ENCODE data around the gene NAGS. TPM values are rescaled to one million over a fixed set of nuclear protein-coding genes. Genes with fewer than 3 reads are reported as not detected.
"Not testable (repeated sequence)": the region's sequence is repeated elsewhere in the genome, so short reads cannot be mapped to it uniquely, and the experiment has no call there.

NAGS gene, protein sequence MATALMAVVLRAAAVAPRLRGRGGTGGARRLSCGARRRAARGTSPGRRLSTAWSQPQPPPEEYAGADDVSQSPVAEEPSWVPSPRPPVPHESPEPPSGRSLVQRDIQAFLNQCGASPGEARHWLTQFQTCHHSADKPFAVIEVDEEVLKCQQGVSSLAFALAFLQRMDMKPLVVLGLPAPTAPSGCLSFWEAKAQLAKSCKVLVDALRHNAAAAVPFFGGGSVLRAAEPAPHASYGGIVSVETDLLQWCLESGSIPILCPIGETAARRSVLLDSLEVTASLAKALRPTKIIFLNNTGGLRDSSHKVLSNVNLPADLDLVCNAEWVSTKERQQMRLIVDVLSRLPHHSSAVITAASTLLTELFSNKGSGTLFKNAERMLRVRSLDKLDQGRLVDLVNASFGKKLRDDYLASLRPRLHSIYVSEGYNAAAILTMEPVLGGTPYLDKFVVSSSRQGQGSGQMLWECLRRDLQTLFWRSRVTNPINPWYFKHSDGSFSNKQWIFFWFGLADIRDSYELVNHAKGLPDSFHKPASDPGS
- total RNA-seq: 0.80 TPM
- long read RNA-seq, partial matches to known transcripts: 0 of 4 reads
- long read RNA-seq, other reads (novel, unspliced or antisense): 1 of 4 reads

DNA sequence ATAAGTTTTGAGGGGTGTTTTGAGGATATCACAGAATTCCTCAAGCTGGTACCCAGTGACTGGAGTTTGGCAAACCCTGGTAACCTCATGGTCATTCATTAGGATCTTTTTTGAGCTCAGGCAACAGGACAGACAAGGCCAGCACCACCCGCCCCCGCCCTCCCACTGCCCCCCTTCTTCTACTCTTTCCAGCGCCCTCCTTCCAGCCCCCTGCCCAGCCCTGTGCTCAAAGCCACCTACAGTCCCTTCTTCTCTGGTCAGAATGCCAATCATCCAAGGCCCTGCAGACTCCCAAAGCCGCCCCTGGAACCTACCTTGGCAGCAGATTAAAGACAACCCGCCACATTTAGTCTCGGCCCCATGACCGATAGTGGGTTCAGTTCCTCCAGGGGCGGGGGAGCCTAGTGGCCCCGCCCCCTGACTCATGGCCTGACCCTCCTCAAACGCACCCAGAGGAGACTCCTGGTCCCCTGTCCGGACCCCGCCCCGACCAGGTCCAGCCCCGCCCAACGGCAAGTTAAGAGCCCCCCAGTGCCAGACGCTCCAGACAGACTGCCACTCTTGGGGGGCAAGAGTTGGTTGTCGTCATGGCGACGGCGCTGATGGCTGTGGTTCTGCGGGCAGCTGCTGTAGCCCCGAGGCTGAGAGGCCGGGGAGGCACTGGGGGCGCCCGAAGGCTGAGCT is at the start of gene NAGS:
NAGS (plus strand) TSS at position 546 of the 684 bp plus-strand sequence; CDS start at position 588, 42 bp downstream.
- no peak for DNase-seq (ENCODE audit: low spot score)

DNA sequence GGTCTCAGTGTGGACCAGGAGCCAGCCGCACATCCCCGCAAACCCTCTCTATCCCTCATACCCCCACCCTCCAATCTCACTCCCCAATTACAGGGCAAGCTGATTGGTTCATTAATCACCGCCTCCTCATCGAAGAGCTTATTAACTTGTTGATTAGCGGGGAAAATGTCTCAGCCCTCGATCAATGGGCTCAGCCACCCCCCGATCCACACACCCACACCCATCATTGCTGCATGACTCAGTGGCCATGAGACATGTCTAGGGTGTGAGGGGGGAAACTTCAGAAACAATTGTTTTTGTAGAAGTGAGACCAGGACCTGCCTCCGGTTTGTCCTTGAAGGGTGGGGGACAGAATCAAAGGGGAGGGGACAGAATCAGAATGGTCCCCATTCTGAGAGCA is 48.2 kb upstream of the NAGS start:
- DNase-seq (ENCODE audit: low spot score): no peak

DNA sequence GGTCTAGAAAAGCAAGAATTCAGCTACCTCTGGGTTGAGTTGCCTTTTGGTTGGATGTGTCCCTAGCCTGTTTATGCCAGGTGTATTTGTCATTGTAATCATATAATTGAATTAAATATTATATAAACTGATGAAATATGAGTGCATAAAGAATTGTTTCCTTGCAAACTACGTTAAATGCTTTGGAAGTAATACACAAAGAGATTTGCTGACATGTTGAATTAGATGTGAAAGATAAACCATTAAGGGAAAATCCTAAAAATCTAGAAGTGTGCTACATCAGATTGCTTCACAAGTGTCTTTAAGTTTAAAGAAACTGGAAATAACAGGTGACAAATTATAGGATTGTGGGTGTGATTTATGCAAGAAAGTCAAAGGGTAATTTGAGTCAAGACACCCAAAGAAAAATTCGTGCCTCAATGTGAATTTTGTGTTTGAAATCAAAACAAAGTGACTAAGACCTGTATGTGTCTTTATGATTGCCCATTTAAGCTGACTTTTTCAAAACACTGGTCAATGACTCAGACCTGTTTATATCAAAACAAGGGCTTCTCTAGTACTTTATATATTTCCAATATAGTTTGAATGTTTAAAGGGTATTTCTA is 45.6 kb upstream of the NAGS start:
- no peak for DNase-seq (ENCODE audit: low spot score)

DNA sequence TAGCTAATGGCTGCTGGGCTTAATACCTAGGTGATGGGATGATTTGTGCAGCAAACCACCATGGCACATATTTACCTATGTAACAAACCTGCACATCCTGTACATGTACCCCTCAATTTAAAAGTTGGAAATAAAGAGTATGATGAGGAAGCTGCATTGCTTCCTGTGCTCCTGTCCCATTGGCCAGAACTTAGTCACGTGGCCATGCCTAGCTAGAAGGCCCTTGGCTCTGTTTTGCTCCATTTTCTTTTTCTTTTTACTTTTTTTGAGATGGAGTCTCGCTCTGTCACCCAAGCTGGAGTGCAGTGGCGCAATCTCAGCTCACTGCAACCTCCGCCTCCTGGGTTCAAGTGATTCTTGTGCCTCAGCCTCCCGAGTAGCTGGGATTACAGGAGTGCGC is 43.1 kb upstream of the NAGS start:
- DNase-seq (ENCODE audit: low spot score): not testable (repeated sequence)

DNA sequence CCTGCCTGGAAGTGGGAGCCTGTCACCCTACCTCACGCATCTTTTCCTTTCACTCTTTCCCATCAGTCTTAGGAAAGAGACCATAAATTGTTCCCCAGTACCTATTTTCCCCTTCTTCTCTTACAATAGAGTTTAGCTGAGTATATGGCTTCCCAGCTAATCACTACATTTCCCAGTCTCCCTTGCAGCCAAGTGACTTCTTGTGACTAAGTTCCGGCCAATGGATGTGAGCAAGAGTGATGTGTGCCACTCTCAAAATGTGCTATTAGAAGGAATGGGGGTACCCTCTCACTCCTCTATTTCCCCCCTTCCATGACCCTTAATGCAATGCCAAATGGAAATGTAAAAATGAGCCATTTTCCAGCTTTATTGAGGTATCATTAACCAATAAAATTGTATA is 42.5 kb upstream of the NAGS start:
- DNase-seq (ENCODE audit: low spot score): no peak

DNA sequence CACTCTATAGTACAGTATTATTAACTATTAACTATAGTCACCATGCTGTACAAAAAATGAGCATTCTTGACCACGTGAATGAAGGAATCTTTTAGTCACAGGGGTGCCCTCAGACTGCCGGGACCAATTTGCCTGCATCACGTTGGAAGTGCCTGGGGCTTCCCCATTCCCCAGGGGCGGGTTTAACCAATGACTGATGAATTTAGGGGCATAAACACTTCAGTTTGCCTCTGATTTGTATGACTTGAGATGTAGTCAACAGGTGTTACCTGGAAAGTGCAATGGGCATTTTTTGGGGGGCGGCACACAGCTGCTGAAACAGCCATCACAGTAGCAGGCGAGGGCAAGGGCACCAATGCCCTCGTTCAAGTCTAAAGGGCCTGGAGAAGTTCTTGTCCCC is 41.9 kb upstream of the NAGS start:
- no peak for DNase-seq (ENCODE audit: low spot score)

DNA sequence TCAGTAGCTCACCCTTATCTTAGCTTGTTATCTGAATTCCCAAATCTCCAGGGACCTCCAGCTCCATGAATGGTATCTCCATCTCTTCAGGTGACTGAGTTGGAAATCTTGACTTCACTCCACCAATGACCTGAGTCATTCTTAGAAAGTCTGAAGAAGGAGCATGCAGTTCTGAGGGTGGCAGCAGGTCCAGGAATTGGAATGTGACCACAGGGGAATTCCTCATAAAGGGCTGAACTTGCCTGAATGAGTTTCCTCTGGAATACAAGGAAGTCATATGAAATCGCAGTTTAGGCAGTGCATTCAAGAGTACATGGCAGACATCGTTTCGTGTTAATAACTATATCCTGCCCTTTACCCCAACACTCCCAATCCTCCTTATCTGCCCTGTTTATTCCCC is 38.1 kb upstream of the NAGS start:
- DNase-seq (ENCODE audit: low spot score): no peak

DNA sequence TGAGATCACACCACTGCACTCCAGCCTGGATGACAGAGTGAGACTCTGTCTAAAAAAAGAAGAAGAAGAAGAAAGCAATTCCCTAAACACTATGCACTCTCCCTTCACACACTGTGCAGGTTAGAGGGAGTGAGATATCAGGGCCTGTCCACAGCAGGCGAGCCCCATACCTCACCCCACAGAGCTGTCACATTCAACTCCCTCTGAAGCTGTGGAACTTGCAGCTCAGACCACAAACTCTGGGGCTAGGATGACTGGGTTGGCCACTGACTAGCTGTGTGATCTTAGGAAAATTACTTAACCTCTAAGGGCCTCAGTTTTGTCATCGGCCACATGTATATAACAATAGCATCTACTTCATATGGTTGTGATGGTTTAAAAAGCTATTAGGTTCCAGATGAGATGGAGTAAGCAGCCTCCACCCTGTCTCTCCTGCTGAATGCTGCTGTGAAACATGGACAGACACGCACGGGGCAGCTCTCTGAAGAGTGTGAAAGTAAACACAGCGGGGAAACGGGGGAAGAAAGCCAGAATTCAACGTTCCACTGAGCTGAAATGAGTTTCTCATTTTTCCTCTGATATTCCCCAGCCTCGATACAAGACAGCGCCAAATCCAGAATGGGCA is 37.1 kb upstream of the NAGS start:
- no peak for DNase-seq (ENCODE audit: low spot score)

DNA sequence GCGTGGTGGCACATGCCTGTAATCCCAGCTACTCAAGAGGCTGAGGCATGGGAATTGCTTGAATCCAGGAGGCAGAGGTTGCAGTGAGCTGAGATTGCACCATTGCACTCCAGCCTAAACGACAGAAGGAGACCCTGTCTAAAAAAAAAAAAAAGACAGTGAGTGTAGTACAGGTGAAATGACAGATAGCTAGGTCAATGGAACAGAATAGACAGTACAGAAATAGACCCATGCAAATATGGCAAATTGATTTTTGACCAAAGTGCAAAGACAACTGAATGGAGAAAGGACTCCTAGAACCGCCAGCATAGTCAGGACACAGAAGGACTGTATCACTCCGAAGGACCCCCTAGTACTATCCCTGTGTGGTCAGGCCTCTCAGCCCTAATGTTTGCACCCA is 34.1 kb upstream of the NAGS start:
- no peak for DNase-seq (ENCODE audit: low spot score)

DNA sequence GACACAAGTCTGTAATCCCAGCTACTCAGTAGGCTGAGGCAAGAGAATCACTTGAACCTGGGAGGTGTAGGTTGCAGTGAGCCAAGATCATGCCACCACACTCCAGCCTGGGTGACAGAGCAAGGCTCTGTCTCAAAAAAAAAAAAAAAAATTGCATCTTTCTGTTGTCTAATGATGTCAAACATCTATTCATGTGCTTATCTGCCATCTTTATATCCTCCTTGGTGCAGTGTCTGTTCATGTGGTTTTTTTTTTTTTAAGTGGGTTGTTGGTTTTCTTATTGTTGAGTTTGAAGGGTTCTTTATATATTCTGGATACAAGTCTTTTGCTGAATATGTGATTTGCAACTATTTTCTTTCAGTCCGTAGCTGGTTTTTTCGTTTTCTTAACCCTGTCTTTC is 33.0 kb upstream of the NAGS start:
- DNase-seq (ENCODE audit: low spot score): not testable (repeated sequence)

DNA sequence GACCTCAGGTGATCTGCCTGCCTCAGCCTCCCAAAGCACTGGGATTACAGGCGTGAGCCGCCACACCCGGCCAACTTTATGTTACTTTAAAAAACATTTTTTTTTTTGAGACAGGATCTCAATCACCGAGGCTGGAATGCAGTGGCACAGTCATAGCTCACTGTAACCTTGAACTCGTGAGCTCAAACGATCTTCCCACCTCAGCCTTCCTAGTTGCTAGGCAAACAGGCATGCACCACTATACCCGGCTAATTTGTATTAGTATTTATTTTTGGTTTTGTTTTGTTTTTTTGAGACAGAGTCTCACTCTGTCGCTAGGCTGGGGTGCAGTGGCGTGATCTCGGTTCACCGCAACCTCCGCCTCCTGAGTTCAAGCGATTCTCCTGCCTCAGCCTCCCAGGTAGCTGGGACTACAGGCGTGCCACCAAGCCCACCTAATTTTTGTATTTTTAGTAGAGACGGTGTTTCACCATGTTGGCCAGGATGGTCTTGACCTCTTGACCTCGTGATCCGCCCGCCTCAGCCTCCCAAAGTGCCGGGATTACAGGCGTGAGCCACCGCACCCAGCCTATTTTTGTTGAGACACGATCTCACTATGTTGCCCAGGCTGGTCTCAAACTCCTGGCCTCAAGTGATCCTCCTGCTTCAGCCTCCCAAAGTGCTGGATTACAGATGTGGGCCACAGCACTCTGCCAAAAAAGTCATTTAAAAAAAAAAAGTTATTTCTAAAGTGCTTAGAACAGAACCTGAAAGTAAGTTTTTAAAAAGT is 31.8 kb upstream of the NAGS start:
- DNase-seq (ENCODE audit: low spot score): not testable (repeated sequence)

DNA sequence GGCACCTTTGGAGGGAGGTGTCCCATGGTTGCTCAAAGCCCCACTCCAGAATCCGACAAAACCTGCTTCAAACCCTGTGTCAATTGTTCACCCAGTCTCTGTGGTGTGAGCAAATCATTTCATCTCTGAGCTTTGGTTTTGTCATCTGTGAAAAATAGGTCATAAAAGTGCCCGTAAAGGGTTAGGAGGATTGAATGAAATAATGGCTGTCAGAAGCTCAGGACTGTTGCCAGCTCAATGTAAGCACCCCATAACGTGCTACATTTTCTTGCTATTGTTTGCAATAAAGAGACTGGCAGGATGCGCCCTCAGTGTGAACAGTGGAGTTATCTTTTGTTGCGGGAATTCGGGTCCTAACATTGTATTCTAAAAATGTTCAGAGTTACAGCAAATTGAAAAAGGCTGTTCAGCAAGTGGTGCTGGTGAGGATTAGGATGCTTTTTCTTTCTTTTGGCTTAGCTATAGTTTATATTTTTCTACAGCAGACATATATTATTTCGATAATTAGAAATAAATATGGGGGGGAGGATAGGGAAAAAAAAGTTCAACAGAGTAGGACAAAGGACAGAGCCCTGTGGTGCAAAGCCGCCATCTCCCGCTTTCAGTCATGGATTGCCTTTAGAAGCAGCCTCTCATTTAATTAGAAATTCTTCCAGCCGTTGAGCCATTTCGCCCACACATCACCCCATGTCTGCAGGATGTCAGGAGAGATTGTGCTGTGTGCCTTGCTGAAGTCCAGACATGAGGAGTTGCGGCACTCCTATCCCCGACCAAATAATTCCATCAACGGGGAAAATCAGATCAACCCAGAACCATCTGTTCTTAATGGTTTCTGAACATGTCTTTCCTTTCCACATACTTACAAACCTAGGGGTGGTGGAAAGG is 29.8 kb upstream of the NAGS start:
- no peak for DNase-seq (ENCODE audit: low spot score)

DNA sequence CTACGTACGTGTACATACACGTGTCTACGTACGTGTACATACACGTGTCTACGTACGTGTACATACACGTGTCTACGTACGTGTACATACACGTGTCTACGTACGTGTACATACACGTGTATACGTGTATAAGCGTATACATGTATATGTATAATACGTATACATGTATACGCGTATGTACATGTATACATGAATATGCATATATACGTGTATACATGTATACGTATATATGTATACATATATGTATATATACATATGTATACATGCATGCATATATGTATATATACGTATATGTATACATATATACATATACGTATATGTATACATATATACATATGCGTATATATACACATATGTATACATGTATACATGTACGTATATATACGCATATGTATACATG is 28.5 kb upstream of the NAGS start:
- DNase-seq (ENCODE audit: low spot score): no peak

DNA sequence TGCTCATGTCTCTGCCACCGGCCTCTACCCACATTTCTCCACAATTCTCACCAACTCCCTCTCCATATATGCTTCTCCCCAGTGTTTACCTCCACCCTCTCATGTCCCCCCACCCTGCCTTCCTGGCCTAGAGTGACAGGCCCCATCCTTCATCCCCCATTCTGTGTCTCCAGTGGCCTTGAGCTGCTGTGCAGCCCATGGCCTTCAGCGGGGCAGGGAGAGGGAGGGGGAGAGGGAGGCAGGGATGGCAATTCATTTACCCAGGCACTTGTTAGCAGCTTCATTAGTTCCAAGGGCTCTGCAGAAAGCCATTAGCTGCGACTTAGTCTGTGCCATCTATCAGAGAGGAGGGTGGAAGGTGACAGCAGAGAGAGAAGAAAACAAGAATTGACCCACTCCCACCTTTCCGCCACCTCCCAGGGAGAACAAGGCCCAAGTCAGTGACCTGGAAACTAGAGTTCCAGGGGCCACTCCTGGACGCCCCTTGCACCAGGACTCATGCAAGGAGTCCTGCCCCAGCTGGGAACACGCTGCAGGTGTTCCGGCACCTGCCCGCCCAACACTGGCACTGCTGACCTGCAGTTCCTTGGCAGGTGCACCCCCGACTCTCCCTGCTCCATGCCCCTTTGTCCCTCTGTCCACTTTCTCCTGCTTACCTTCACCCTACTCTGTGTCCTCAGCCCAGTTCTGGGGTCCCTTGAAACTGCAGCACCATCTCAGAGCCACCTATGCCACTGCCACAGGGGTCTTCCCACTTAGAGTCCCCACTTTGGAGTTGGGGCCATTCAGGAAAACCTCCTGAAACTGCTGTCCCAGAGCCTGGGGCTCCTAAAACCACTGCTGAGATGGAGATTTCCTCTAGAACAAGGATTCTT is 27.2 kb upstream of the NAGS start:
- DNase-seq (ENCODE audit: low spot score): no peak

DNA sequence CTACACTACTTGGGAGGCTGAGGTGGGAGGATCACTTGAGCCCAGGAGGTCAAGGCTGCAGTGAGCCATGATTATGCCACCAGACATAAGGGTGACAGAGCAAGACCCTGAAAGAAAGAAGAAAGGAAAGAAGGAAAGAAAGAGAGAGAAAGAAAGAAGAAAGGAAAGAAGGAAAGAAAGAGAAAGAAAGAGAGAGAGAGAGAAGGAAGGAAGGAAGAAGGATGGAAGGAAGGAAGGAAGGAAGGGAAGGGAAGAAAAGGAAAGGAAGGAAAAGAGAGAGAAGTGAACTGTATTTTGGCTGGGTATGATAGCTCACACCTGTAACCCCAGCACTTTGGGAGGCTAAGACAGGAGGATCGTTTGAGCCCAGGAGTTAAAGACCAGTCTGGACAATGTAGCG is 26.3 kb upstream of the NAGS start:
- DNase-seq (ENCODE audit: low spot score): no peak

DNA sequence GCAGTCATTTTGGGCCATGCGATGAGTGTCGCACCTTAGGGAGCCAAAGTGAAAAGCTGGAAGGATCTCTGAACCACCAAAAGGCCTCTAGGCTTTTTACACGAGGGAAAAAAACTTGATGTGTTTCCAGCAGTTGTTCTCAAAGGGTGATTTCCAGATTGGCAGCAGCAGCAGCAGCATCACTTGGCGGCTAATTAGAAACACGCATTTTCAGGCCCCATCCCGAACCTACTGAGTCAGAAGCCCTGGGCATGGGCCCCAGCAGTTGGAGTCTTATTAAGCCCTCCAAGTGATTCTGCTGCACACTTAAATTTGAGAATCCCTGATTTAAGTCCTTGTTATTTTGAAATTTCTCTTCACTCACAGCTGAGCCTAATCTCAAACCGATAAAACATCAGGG is 25.4 kb upstream of the NAGS start:
- DNase-seq (ENCODE audit: low spot score): no peak

DNA sequence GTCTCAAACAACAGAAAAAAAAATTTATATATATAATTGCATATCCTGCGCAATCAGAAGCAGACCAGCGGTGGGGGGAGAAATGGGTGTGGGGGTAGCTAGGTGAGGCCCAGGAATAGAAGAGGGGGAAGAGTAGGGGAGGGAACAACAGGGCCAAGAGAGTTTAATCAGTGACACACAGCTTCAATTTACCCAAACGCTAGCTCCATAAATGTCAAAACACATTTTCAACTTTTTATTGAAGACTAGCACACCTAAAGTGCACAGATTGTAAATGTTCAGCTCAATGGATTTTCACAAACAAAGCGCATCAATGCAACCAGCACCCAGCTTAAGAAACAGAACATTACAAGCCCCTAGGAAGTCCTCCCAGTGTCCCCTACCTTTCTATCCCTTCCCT is 24.8 kb upstream of the NAGS start:
- DNase-seq (ENCODE audit: low spot score): no peak

DNA sequence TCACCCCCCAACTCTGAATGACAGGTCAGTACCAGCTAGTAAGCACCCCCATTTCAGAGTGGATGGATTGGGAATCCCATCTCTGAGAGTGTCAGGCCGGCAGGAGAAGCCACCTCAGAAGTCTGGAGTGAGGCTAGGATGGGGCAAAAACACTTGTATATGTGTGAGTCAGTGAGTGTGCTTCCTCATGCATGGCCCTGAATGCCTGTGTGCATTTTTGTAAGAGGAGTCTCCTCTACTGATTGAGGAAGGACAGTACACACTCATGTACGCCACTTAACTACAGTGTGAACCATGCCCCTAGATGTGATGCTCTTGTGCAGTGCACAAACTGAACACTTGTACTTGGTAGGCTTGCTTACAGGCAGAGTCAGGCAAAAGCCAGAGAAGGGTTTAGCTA is 22.3 kb upstream of the NAGS start:
- DNase-seq (ENCODE audit: low spot score): no peak

DNA sequence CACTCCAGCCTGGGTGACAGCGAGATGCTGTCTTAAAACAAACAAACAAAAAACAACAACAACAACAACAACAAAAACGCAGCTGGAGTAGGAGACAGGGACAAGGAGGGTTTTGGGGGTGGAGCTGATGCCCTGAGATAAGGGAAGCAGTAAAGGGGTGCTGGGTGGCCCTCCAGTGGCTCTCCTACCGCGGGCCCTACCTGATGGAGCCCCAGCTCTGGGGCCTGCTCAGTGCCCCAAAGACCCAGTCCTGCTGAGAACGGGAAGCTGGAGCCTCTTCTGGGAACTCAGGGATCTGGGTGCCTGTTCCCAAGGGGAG is 21.3 kb upstream of the NAGS start:
- DNase-seq (ENCODE audit: low spot score): no peak

Measured in mesenteric fat pad (tissue), 1 donor.